IMR-90 (cell line): ENCODE results near the gene ARFGEF3. TPM values are rescaled to one million over a fixed set of nuclear protein-coding genes. Genes with fewer than 3 reads are reported as not detected.

Experiments
- ATAC-seq: fragments of 200-7000 bp; cut with Tn5 transposase; 2 replicates; pipeline ENCODE4 v1.9.1; 2020; ENCODE audit warnings: low read depth, mild to moderate bottlenecking, moderate library complexity
- BruUV-seq: library from RNA; stranded (reverse); fragments of 400-500 nt; replicated peaks from 2 replicates; lab custom pipeline; 2021; lab: Mats Ljungman, UMichigan
- CTCF ChIA-PET: fragments of 300-600 bp; formaldehyde crosslinking; extraction: SDS; loops from one replicate; lab custom pipeline; 2021; ENCODE audit warnings: antibody characterized with exemption; lab: Yijun Ruan, JAX
- POLR2A ChIA-PET: fragments of 300-600 bp; sonication (Branson Sonifier 250); formaldehyde crosslinking; loops from one replicate; lab custom pipeline; 2022; ENCODE audit warnings: antibody characterized with exemption; ENCODE audit not compliant: unreplicated experiment; lab: Charles Lee
- DNase-seq: peaks from one replicate; pipeline ENCODE4 v3.0.0; 2013
- H2AFZ ChIP-seq: replicated peaks from 2 replicates; pipeline ENCODE3; 2013; ENCODE audit warnings: low read length, mild to moderate bottlenecking; ENCODE audit not compliant: poor library complexity
- H2AK5ac ChIP-seq: 2 replicates; pipeline ENCODE4 v1.6.1; 2013; ENCODE audit warnings: low read depth, low read length, inconsistent platforms
- H2AK9ac ChIP-seq: replicated peaks from 2 replicates; pipeline ENCODE3; 2013; ENCODE audit warnings: mild to moderate bottlenecking, low read depth, low read length, moderate library complexity; ENCODE audit not compliant: poor library complexity
- H2BK120ac ChIP-seq: 2 replicates; pipeline ENCODE4 v1.6.1; 2013; ENCODE audit warnings: low read depth, low read length, inconsistent platforms
- H2BK15ac ChIP-seq: 3 replicates; pipeline ENCODE4 v1.6.1; 2013; ENCODE audit warnings: low read depth, low read length, inconsistent platforms
- H2BK20ac ChIP-seq: 2 replicates; pipeline ENCODE4 v1.6.1; 2013; ENCODE audit warnings: low read depth, mild to moderate bottlenecking, inconsistent platforms, low read length, moderate library complexity
- H2BK5ac ChIP-seq: 2 replicates; pipeline ENCODE4 v1.6.1; 2013; ENCODE audit warnings: mild to moderate bottlenecking, low read depth, low read length, inconsistent platforms; ENCODE audit not compliant: poor library complexity, severe bottlenecking
- H3K14ac ChIP-seq: replicated peaks from 2 replicates; pipeline ENCODE4 v1.6.1; 2013; ENCODE audit warnings: low read depth, low read length, inconsistent platforms
- H3K18ac ChIP-seq: 2 replicates; pipeline ENCODE4 v1.6.1; 2013; ENCODE audit warnings: low read depth, low read length, control low read depth
- H3K23ac ChIP-seq: 2 replicates; pipeline ENCODE4 v1.6.1; 2013; ENCODE audit warnings: low read depth, low read length, inconsistent platforms
- H3K27ac ChIP-seq: 2 replicates; pipeline ENCODE4 v1.5.1; 2013; ENCODE audit warnings: mild to moderate bottlenecking, control low read depth, low read length; ENCODE audit not compliant: insufficient read depth
- H3K27me3 ChIP-seq: 2 replicates; pipeline ENCODE4 v1.6.1; 2013; ENCODE audit warnings: low read length; ENCODE audit not compliant: control insufficient read depth, insufficient read depth
- H3K36me3 ChIP-seq: 2 replicates; pipeline ENCODE4 v1.6.1; 2013; ENCODE audit warnings: low read length, mixed read lengths; ENCODE audit not compliant: control insufficient read depth, insufficient read depth
- H3K4ac ChIP-seq: 2 replicates; pipeline ENCODE4 v1.6.1; 2013; ENCODE audit warnings: low read depth, low read length, inconsistent platforms
- H3K4me1 ChIP-seq: 2 replicates; pipeline ENCODE4 v1.6.1; 2013; ENCODE audit warnings: low read length, mixed read lengths; ENCODE audit not compliant: control insufficient read depth, insufficient read depth
- H3K4me2 ChIP-seq: 2 replicates; pipeline ENCODE4 v1.6.1; 2013; ENCODE audit warnings: low read depth, mild to moderate bottlenecking, control low read depth, low read length, moderate library complexity
- H3K4me3 ChIP-seq: 2 replicates; pipeline ENCODE4 v1.5.1; 2013; ENCODE audit warnings: low read depth, mild to moderate bottlenecking, control low read depth, low read length, moderate library complexity; ENCODE audit not compliant: insufficient read depth
- H3K56ac ChIP-seq: 2 replicates; pipeline ENCODE4 v1.6.1; 2013; ENCODE audit warnings: low read length, inconsistent platforms; ENCODE audit not compliant: insufficient read depth; ENCODE audit errors: extremely low read depth
- H3K79me1 ChIP-seq, 2 experiments: 2 replicates each; pipeline ENCODE4 v1.6.1; 2013; ENCODE audit warnings: low read length in 2 of 2, inconsistent platforms in 1 of 2, low read depth in 1 of 2
- H3K9ac ChIP-seq: 2 replicates; pipeline ENCODE4 v1.6.1; 2013; ENCODE audit warnings: low read depth, low read length, control low read depth
- H3K9me1 ChIP-seq: 2 replicates; pipeline ENCODE4 v1.6.1; 2013; ENCODE audit warnings: low read length, inconsistent platforms; ENCODE audit not compliant: insufficient read depth
- H3K9me3 ChIP-seq: 2 replicates; pipeline ENCODE4 v1.6.1; 2013; ENCODE audit warnings: low read length; ENCODE audit not compliant: control insufficient read depth, insufficient read depth
- H4K20me1 ChIP-seq: 2 replicates; pipeline ENCODE4 v1.6.1; 2013; ENCODE audit warnings: low read length, inconsistent platforms; ENCODE audit not compliant: insufficient read depth
- H4K5ac ChIP-seq: 2 replicates; pipeline ENCODE4 v1.6.1; 2013; ENCODE audit warnings: mild to moderate bottlenecking, low read depth, low read length, control low read depth
- H4K8ac ChIP-seq, 2 experiments: 2 replicates each; pipeline ENCODE4 v1.6.1; 2013; ENCODE audit warnings: low read depth in 2 of 2, low read length in 2 of 2, control low read depth in 1 of 2, inconsistent platforms in 1 of 2
- H4K91ac ChIP-seq: 2 replicates; pipeline ENCODE4 v1.6.1; 2013; ENCODE audit warnings: low read depth, low read length, inconsistent platforms; ENCODE audit not compliant: insufficient read depth
- RCOR1 ChIP-seq: IDR thresholded peaks from 2 replicates; pipeline ENCODE4 v1.6.1; 2012; ENCODE audit warnings: mild to moderate bottlenecking, low read length, improper control_type of control experiment; ENCODE audit not compliant: insufficient replicate concordance
- WGBS, 2 experiments: methylation state at CpG; one replicate each; pipeline versions ENCODE4 v1.1.5 to v1.1.7; 2013; ENCODE audit warnings: missing lambda C conversion rate in 2 of 2; ENCODE audit not compliant: insufficient read length in 1 of 2; ENCODE audit errors: extremely low coverage in 2 of 2; 5-methylcytosine and 5-hydroxymethylcytosine counted together
- dilution Hi-C: fragments of 300-500 bp; cut with HindIII; formaldehyde crosslinking; loops from one replicate; pipeline ENCODE4 v1.14.3; 2018; ENCODE audit warnings: low sequenced_read_pairs; ENCODE audit not compliant: unreplicated experiment
- in situ Hi-C: fragments of 300-500 bp; cut with MboI; formaldehyde crosslinking; loops from 3 replicates; pipeline ENCODE4 v1.14.3; 2019; ENCODE audit warnings: low sequenced_read_pairs, inconsistent platforms, mixed read lengths
- intact Hi-C: fragments of 100-400 bp; cut with micrococcal nuclease; formaldehyde crosslinking; loops from 2 replicates; pipeline ENCODE4 v1.10.0; 2022
- polyA plus RNA-seq, 3 experiments: library from polyadenylated mRNA; depleted of rRNA; stranded (reverse); fragments of >200 nt; gene quantifications; 2 replicates each; pipeline ENCODE4 v1.2.3, GENCODE V29; 2012; ENCODE audit warnings: low replicate concordance in 1 of 3
- total RNA-seq: library from RNA; depleted of rRNA; stranded (reverse); fragments of >200 nt; gene quantifications from 2 replicates; pipeline ENCODE4 v1.2.3, GENCODE V29; 2012

ARFGEF3 gene
- total and polyA plus RNA-seq, 2 of the 4 experiments (the other 2 are of a cell fraction): under 0.01 to 0.02 TPM

- H3K79me1 ChIP-seq: no peaks in the 10 kb centered on the region
- no peaks in the 10 kb centered on the region for H3K9me1 ChIP-seq
- no CpG with 5 or more reads among the region's 3 CpGs for WGBS, 2 experiments
- H4K20me1 ChIP-seq: no peaks in the 10 kb centered on the region
- no peak overlapping the region for H2BK120ac ChIP-seq
- DNase-seq: no peak
- in situ Hi-C loops: no loop called here
- ChIA-PET CTCF (interaction anchor here (0.6 kb wide), 2 partner anchors 127 to 772 kb away, joined by 4 to 8 read pairs; no protein-coding TSS in a partner anchor), POLR2A (no interaction called here)
- intact Hi-C loops: no loop called here
- H3K23ac ChIP-seq: no peak overlapping the region
- BruUV-seq: no TSS peak
- H4K8ac ChIP-seq: no peak overlapping the region
- H2AK5ac ChIP-seq: no peak overlapping the region
- no peak for TF ChIP-seq RCOR1
- no peak overlapping the region for H3K14ac ChIP-seq
- no peaks in the 10 kb centered on the region for H3K4me1 ChIP-seq
- H3K27ac ChIP-seq: no peak overlapping the region
- H3K27me3 ChIP-seq: peaks cover 12% of the 10 kb centered on the region
- no peak overlapping the region for H3K9ac ChIP-seq
- no peak overlapping the region for H2AFZ ChIP-seq
- H3K4ac ChIP-seq: no peak overlapping the region
- H2BK20ac ChIP-seq: no peak overlapping the region
- no peaks in the 10 kb centered on the region for H3K36me3 ChIP-seq
- H3K4me2 ChIP-seq: no peak overlapping the region
- H3K4me3 ChIP-seq: no peak overlapping the region
- H4K91ac ChIP-seq: no peak overlapping the region
- no peak overlapping the region for H3K18ac ChIP-seq
- ATAC-seq: no peak
- H2BK5ac ChIP-seq: no peak overlapping the region
- dilution Hi-C loops: no loop called here
- no peak overlapping the region for H2AK9ac ChIP-seq
- no peaks in the 10 kb centered on the region for H3K9me3 ChIP-seq
- H2BK15ac ChIP-seq: no peak overlapping the region
- no peak overlapping the region for H3K56ac ChIP-seq
- H4K5ac ChIP-seq: no peak overlapping the region
Measured at GRCh38 chr6:138275976-138276375, 114.2 kb downstream of the ARFGEF3 start.
